Upper lobe of right lung (tissue), 1 donor: ENCODE results near the gene PALD1. TPM values are rescaled to one million over a fixed set of nuclear protein-coding genes. Genes with fewer than 3 reads are reported as not detected.

ENCODE experiments used
- ATAC-seq: fragments of 200-7000 bp; cut with Tn5 transposase; one replicate; pipeline ENCODE4 v1.9.1; 2020; ENCODE audit warnings: mild to moderate bottlenecking, moderate library complexity
- DNase-seq: peaks from one replicate; pipeline ENCODE4 v3.0.0-alpha.2; 2020
- H3K27ac ChIP-seq: fragments of 200-600 bp; one replicate; pipeline ENCODE4 v1.8.0; 2022
- H3K27me3 ChIP-seq: fragments of 200-600 bp; one replicate; pipeline ENCODE4 v1.8.0; 2022; ENCODE audit warnings: mild to moderate bottlenecking
- H3K36me3 ChIP-seq: fragments of 200-600 bp; one replicate; pipeline ENCODE4 v1.8.0; 2022
- H3K4me1 ChIP-seq: fragments of 200-600 bp; one replicate; pipeline ENCODE4 v1.8.0; 2022
- H3K4me3 ChIP-seq: fragments of 200-600 bp; one replicate; pipeline ENCODE4 v1.8.0; 2022; ENCODE audit warnings: mild to moderate bottlenecking
- H3K9me3 ChIP-seq: fragments of 200-600 bp; one replicate; pipeline ENCODE4 v1.8.0; 2022
- intact Hi-C: fragments of 100-400 bp; cut with DNase I; formaldehyde crosslinking; loops from one replicate; pipeline ENCODE4 v1.11.0; 2022
- total RNA-seq: library from RNA; stranded (reverse); fragmentation: NEBNext Ultra II Directional; extraction: Animal tissue kit (Norgen Biotek cat#: 25700); gene quantifications from one replicate; pipeline ENCODE4 v1.2.1, GENCODE V29; 2021
- TF ChIP-seq, protein P1 (sequence below): fragments of 200-600 bp; IDR thresholded peaks from one replicate; pipeline ENCODE4 v1.8.0; 2022; ENCODE audit warnings: antibody characterized with exemption
- donor health status: DM: no; HTN: yes; CAD: no; lungs with severe emphysema.

Gene PALD1
- total RNA-seq, 1 donor from 2014 or later, result 27.0 TPM

- Histone ChIP-seq H3K27ac (peak overlapping the region; percentile 30), H3K36me3 (no peaks in the 10 kb centered on the region), H3K9me3 (no peaks in the 10 kb centered on the region), H3K27me3 (no peaks in the 10 kb centered on the region), H3K4me1 (peaks cover 66% of the 10 kb centered on the region), H3K4me3 (no peak overlapping the region)
- no peak for DNase-seq
- TF ChIP-seq, protein P1, sequence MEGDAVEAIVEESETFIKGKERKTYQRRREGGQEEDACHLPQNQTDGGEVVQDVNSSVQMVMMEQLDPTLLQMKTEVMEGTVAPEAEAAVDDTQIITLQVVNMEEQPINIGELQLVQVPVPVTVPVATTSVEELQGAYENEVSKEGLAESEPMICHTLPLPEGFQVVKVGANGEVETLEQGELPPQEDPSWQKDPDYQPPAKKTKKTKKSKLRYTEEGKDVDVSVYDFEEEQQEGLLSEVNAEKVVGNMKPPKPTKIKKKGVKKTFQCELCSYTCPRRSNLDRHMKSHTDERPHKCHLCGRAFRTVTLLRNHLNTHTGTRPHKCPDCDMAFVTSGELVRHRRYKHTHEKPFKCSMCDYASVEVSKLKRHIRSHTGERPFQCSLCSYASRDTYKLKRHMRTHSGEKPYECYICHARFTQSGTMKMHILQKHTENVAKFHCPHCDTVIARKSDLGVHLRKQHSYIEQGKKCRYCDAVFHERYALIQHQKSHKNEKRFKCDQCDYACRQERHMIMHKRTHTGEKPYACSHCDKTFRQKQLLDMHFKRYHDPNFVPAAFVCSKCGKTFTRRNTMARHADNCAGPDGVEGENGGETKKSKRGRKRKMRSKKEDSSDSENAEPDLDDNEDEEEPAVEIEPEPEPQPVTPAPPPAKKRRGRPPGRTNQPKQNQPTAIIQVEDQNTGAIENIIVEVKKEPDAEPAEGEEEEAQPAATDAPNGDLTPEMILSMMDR, result no peak
- ATAC-seq, result no peak
- intact Hi-C loops, result no loop called here
These were observed 33.6 kb downstream of the PALD1 start for GRCh38 chr10:70512149-70512639.

DNA sequence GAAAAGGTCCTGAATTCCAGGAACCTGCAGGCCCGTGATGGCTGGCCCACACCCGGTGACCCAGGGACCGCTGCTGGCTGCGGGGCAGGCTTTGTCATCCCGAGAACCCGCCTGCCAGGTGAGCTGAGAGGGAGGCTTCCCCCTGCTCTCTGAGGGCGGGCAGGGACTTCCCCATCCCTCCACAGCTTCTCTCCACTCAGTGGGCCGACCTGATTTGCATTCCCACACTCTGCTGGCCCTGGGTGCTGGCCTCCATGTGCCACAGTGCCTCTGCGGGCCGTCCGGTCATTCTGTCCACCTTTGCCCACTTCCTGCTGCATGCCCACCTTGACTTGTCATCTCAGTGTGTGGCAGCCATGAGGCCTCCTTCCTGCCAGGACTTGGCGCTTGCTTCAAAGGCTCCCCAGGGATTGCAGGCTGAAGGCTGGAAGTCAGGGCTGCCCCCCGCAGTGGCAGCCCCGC, 35.3 kb downstream of the PALD1 start:
- Histone ChIP-seq H3K27ac (no peak overlapping the region), H3K4me3 (no peak overlapping the region), H3K4me1 (peaks cover 57% of the 10 kb centered on the region), H3K9me3 (no peaks in the 10 kb centered on the region), H3K27me3 (no peaks in the 10 kb centered on the region), H3K36me3 (no peaks in the 10 kb centered on the region)
- TF ChIP-seq, protein P1, result no peak
- ATAC-seq (peak; percentile 25), DNase-seq (no peak)
- intact Hi-C loops, result no loop called here

GRCh38 chr10:70514591-70514990, 36.0 kb downstream of the PALD1 start:
- Histone ChIP-seq H3K27ac (no peak overlapping the region), H3K4me1 (peaks cover 50% of the 10 kb centered on the region), H3K4me3 (no peak overlapping the region), H3K27me3 (no peaks in the 10 kb centered on the region), H3K9me3 (no peaks in the 10 kb centered on the region), H3K36me3 (no peaks in the 10 kb centered on the region)
- TF ChIP-seq, protein P1, result no peak
- DNase-seq (no peak), ATAC-seq (no peak)
- intact Hi-C loops, result no loop called here

GRCh38 chr10:70515035-70515667, 36.6 kb downstream of the PALD1 start:
- Histone ChIP-seq H3K4me3 (no peak overlapping the region), H3K9me3 (no peaks in the 10 kb centered on the region), H3K36me3 (no peaks in the 10 kb centered on the region), H3K27ac (no peak overlapping the region), H3K4me1 (peaks cover 44% of the 10 kb centered on the region), H3K27me3 (no peaks in the 10 kb centered on the region)
- ATAC-seq (peak; percentile 9), DNase-seq (no peak)
- intact Hi-C loops, result no loop called here
- TF ChIP-seq, protein P1, result no peak

- DNase-seq, result no peak
- Histone ChIP-seq H3K4me3 (no peak overlapping the region), H3K36me3 (no peaks in the 10 kb centered on the region), H3K9me3 (no peaks in the 10 kb centered on the region), H3K4me1 (peaks cover 29% of the 10 kb centered on the region), H3K27ac (no peak overlapping the region), H3K27me3 (no peaks in the 10 kb centered on the region)
- ATAC-seq, result no peak
- TF ChIP-seq, protein P1, result no peak
- intact Hi-C loops, result no loop called here
These were observed 40.1 kb downstream of the PALD1 start for GRCh38 chr10:70518695-70519094.
